H9 (cell line): ENCODE data around the gene PHKG2. TPM values are rescaled to one million over a fixed set of nuclear protein-coding genes. Genes with fewer than 3 reads are reported as not detected.

Source experiments
- DNase-seq: peaks from one replicate; pipeline ENCODE4 v3.0.0-alpha.2; 2017
- H2AFZ ChIP-seq: one replicate; pipeline ENCODE4 v1.6.1; 2013; ENCODE audit warnings: mild to moderate bottlenecking, low read length, control low read depth, moderate library complexity
- H2AK5ac ChIP-seq: 2 replicates; pipeline ENCODE4 v1.6.1; 2013; ENCODE audit warnings: low read length, control low read depth, mixed read lengths; ENCODE audit not compliant: insufficient read length
- H2BK120ac ChIP-seq: one replicate; pipeline ENCODE4 v1.6.1; 2013; ENCODE audit warnings: low read depth, mild to moderate bottlenecking, low read length, control low read depth, inconsistent platforms; ENCODE audit not compliant: poor library complexity, severe bottlenecking
- H2BK12ac ChIP-seq: 2 replicates; pipeline ENCODE4 v1.6.1; 2013; ENCODE audit warnings: low read length, control low read depth, mixed read lengths, low read depth; ENCODE audit not compliant: insufficient read length
- H2BK15ac ChIP-seq: 2 replicates; pipeline ENCODE4 v1.6.1; 2013; ENCODE audit warnings: low read depth, low read length, control low read depth
- H2BK20ac ChIP-seq: one replicate; pipeline ENCODE4 v1.6.1; 2013; ENCODE audit warnings: low read depth, mild to moderate bottlenecking, low read length, control low read depth, inconsistent platforms; ENCODE audit not compliant: poor library complexity, severe bottlenecking
- H2BK5ac ChIP-seq: 2 replicates; pipeline ENCODE4 v1.6.1; 2013; ENCODE audit warnings: low read length, control low read depth, mixed read lengths; ENCODE audit not compliant: insufficient read length
- H3K14ac ChIP-seq: 2 replicates; pipeline ENCODE4 v1.6.1; 2013; ENCODE audit warnings: low read length, control low read depth; ENCODE audit not compliant: insufficient read depth
- H3K18ac ChIP-seq: 2 replicates; pipeline ENCODE4 v1.6.1; 2013; ENCODE audit warnings: low read depth, mild to moderate bottlenecking, mixed read lengths, low read length, control low read depth; ENCODE audit not compliant: insufficient read length
- H3K23ac ChIP-seq: 2 replicates; pipeline ENCODE4 v1.6.1; 2013; ENCODE audit warnings: low read length, control low read depth, mixed read lengths, low read depth; ENCODE audit not compliant: insufficient read length
- H3K23me2 ChIP-seq: 2 replicates; pipeline ENCODE4 v1.6.1; 2013; ENCODE audit warnings: low read depth, mild to moderate bottlenecking, mixed read lengths, low read length, control low read depth; ENCODE audit not compliant: insufficient read length, poor library complexity, severe bottlenecking
- H3K27ac ChIP-seq: 2 replicates; pipeline ENCODE4 v1.5.1; 2013; ENCODE audit warnings: low read length, control low read depth, mixed read lengths, low read depth; ENCODE audit not compliant: insufficient read length
- H3K27me3 ChIP-seq: 2 replicates; pipeline ENCODE4 v1.6.1; 2013; ENCODE audit warnings: low read length, control low read depth, inconsistent platforms; ENCODE audit not compliant: insufficient read depth
- H3K4ac ChIP-seq: 2 replicates; pipeline ENCODE4 v1.6.1; 2013; ENCODE audit warnings: low read depth, mild to moderate bottlenecking, control low read depth, inconsistent platforms, low read length, moderate library complexity
- H3K4me1 ChIP-seq: 2 replicates; pipeline ENCODE4 v1.6.1; 2013; ENCODE audit warnings: low read length, control low read depth, inconsistent platforms; ENCODE audit not compliant: insufficient read depth
- H3K4me2 ChIP-seq: 2 replicates; pipeline ENCODE4 v1.6.1; 2013; ENCODE audit warnings: low read length, control low read depth, mixed read lengths; ENCODE audit not compliant: insufficient read length, insufficient read depth
- H3K56ac ChIP-seq: 2 replicates; pipeline ENCODE4 v1.6.1; 2013; ENCODE audit warnings: low read depth, mild to moderate bottlenecking, mixed read lengths, low read length, control low read depth; ENCODE audit not compliant: insufficient read length
- H3K79me1 ChIP-seq: 2 replicates; pipeline ENCODE4 v1.6.1; 2013; ENCODE audit warnings: low read depth, mild to moderate bottlenecking, moderate library complexity, low read length, control low read depth, inconsistent platforms; ENCODE audit not compliant: insufficient read depth, poor library complexity, severe bottlenecking
- H3K79me2 ChIP-seq: 2 replicates; pipeline ENCODE4 v1.6.1; 2013; ENCODE audit warnings: low read length, control low read depth, inconsistent platforms; ENCODE audit not compliant: insufficient read depth
- H3K9ac ChIP-seq: 2 replicates; pipeline ENCODE4 v1.6.1; 2013; ENCODE audit warnings: low read length, control low read depth, mixed read lengths; ENCODE audit not compliant: insufficient read length; ENCODE audit errors: extremely low read depth
- H3K9me3 ChIP-seq: one replicate; pipeline ENCODE4 v1.6.1; 2013; ENCODE audit warnings: low read depth, low read length, inconsistent platforms; ENCODE audit not compliant: control insufficient read depth
- H3T11ph ChIP-seq: one replicate; pipeline ENCODE4 v1.6.1; 2013; ENCODE audit warnings: mild to moderate bottlenecking, low read length, control low read depth, inconsistent platforms
- H4K20me1 ChIP-seq: one replicate; pipeline ENCODE4 v1.6.1; 2013; ENCODE audit not compliant: control insufficient read depth, insufficient read length, insufficient read depth
- H4K5ac ChIP-seq: 2 replicates; pipeline ENCODE4 v1.6.1; 2013; ENCODE audit warnings: low read depth, mild to moderate bottlenecking, mixed read lengths, low read length, control low read depth; ENCODE audit not compliant: insufficient read length
- H4K8ac ChIP-seq: replicated peaks from 2 replicates; pipeline ENCODE4 v1.6.1; 2013; ENCODE audit warnings: low read length, control low read depth, mixed read lengths, low read depth; ENCODE audit not compliant: insufficient read length
- H4K91ac ChIP-seq: 2 replicates; pipeline ENCODE4 v1.6.1; 2013; ENCODE audit warnings: low read depth, mild to moderate bottlenecking, moderate library complexity, mixed read lengths, low read length, control low read depth; ENCODE audit not compliant: insufficient read length
- H3K27ac Mint-ChIP-seq, 3 experiments: 2 replicates in 2 of 3; 3 replicates in 1 of 3; pipeline ENCODE4 v1.8.0; 2020 to 2021; ENCODE audit warnings: mixed read lengths in 3 of 3, mild to moderate bottlenecking in 1 of 3, moderate library complexity in 1 of 3
- H3K27me3 Mint-ChIP-seq: 2 replicates; pipeline ENCODE4 v1.8.0; 2021; ENCODE audit warnings: low read depth, mild to moderate bottlenecking, moderate library complexity, mixed read lengths
- H3K36me3 Mint-ChIP-seq, 3 experiments: 2 replicates in 2 of 3; 3 replicates in 1 of 3; pipeline ENCODE4 v1.8.0; 2020 to 2021; ENCODE audit warnings: low read depth in 3 of 3, mixed read lengths in 3 of 3; ENCODE audit not compliant: insufficient read depth in 1 of 3
- H3K4me1 Mint-ChIP-seq, 2 experiments: 2 replicates each; pipeline ENCODE4 v1.8.0; 2020; ENCODE audit warnings: mixed read lengths in 2 of 2
- H3K4me3 Mint-ChIP-seq, 2 experiments: 2 replicates in 1 of 2; 3 replicates in 1 of 2; pipeline ENCODE4 v1.8.0; 2020 to 2021; ENCODE audit warnings: mild to moderate bottlenecking in 2 of 2, mixed read lengths in 2 of 2, moderate library complexity in 1 of 2
- H3K9me3 Mint-ChIP-seq, 2 experiments: 2 replicates in 1 of 2; 3 replicates in 1 of 2; pipeline ENCODE4 v1.8.0; 2020; ENCODE audit warnings: mild to moderate bottlenecking in 2 of 2, mixed read lengths in 2 of 2, moderate library complexity in 1 of 2
- WGBS: extraction: QIAGEN DNeasy Blood & Tissue Kit; methylation state at CpG from one replicate; pipeline ENCODE4 v1.1.7; 2013; ENCODE audit warnings: missing lambda C conversion rate, low lambda C conversion rate, mixed read lengths; ENCODE audit not compliant: insufficient read length; ENCODE audit errors: extremely low coverage; 5-methylcytosine and 5-hydroxymethylcytosine counted together
- total RNA-seq: library from RNA; stranded (reverse); gene quantifications from 2 replicates; pipeline ENCODE4 v1.2.1, GENCODE V29; 2021
- TF ChIP-seq, protein P1 (sequence below): fragments of 200-600 bp; sonication (generic); conservative IDR thresholded peaks from 3 replicates; pipeline ENCODE4 v1.8.0; 2021; ENCODE audit warnings: antibody characterized with exemption, mild to moderate bottlenecking

The PHKG2 gene
- total RNA-seq, 1 experiment from 2014 or later = 46.6 TPM

DNA sequence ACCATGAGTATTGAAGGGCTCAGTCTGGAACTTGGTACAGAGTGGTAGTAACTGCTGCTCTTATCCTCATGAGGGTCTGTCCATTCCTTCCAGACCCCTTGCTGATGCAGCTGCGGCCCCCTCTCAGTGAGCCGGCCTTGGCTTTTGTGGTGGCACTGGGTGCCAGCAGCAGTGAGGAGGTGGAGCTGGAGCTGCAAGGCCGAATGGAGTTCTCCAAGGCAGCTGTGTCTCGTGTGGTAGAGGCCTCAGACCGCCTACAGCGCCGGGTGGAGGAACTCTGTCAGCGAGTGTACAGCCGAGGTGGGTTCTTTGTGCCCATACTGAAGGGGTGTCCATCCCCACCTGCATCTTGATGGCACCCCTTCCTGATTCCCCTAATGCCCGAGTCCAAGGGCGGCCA is 15.9 kb downstream of the PHKG2 start:
- no peak overlapping the region for H2BK20ac ChIP-seq
- Mint-ChIP-seq H3K36me3 (peaks cover 43 to 72% (median 64%) of the 10 kb centered on the region in 3 experiments), H3K4me3 (peak overlapping the region; percentile 91 to 97; a peak in 4 of 5 replicates), H3K9me3 (no peaks in the 10 kb centered on the region), H3K4me1 (peaks cover 17 to 18% of the 10 kb centered on the region in 2 experiments), H3K27me3 (no peaks in the 10 kb centered on the region), H3K27ac (no peak overlapping the region)
- H3K4ac ChIP-seq = no peak overlapping the region
- DNase-seq = no peak
- H4K20me1 ChIP-seq = no peaks in the 10 kb centered on the region
- no peak overlapping the region for H3T11ph ChIP-seq
- H3K18ac ChIP-seq = no peak overlapping the region
- H3K4me1 ChIP-seq = no peaks in the 10 kb centered on the region
- no peak overlapping the region for H2AFZ ChIP-seq
- H3K27me3 ChIP-seq = no peaks in the 10 kb centered on the region
- H3K79me2 ChIP-seq = no peaks in the 10 kb centered on the region
- H3K56ac ChIP-seq = no peak overlapping the region
- no peak overlapping the region for H2AK5ac ChIP-seq
- no peak overlapping the region for H2BK15ac ChIP-seq
- WGBS = no CpG with 5 or more reads among the region's 11 CpGs
- no peak overlapping the region for H4K5ac ChIP-seq
- H3K14ac ChIP-seq = no peak overlapping the region
- peaks cover 6% of the 10 kb centered on the region for H3K79me1 ChIP-seq
- H3K27ac ChIP-seq = no peak overlapping the region
- H2BK120ac ChIP-seq = no peak overlapping the region
- no peak overlapping the region for H3K23ac ChIP-seq
- H2BK5ac ChIP-seq = no peak overlapping the region
- no peak overlapping the region for H3K9ac ChIP-seq
- TF ChIP-seq, protein P1, sequence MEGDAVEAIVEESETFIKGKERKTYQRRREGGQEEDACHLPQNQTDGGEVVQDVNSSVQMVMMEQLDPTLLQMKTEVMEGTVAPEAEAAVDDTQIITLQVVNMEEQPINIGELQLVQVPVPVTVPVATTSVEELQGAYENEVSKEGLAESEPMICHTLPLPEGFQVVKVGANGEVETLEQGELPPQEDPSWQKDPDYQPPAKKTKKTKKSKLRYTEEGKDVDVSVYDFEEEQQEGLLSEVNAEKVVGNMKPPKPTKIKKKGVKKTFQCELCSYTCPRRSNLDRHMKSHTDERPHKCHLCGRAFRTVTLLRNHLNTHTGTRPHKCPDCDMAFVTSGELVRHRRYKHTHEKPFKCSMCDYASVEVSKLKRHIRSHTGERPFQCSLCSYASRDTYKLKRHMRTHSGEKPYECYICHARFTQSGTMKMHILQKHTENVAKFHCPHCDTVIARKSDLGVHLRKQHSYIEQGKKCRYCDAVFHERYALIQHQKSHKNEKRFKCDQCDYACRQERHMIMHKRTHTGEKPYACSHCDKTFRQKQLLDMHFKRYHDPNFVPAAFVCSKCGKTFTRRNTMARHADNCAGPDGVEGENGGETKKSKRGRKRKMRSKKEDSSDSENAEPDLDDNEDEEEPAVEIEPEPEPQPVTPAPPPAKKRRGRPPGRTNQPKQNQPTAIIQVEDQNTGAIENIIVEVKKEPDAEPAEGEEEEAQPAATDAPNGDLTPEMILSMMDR = no peak
- H3K4me2 ChIP-seq = no peak overlapping the region
- H3K9me3 ChIP-seq = no peaks in the 10 kb centered on the region
- H4K8ac ChIP-seq = no peak overlapping the region
- H4K91ac ChIP-seq = no peak overlapping the region
- peaks cover 20% of the 10 kb centered on the region for H3K23me2 ChIP-seq
- no peak overlapping the region for H2BK12ac ChIP-seq
